H1 (cell line): ENCODE data around the gene FAN1. TPM values are rescaled to one million over a fixed set of nuclear protein-coding genes. Genes with fewer than 3 reads are reported as not detected.

Experiments
- CTCF ChIA-PET: fragments of 300-600 bp; sonication (Branson Sonifier 250); formaldehyde crosslinking; loops from one replicate; lab custom pipeline; 2021; ENCODE audit not compliant: partially characterized antibody; lab: Charles Lee
- POLR2A ChIA-PET: fragments of 300-600 bp; sonication (Branson Sonifier 250); formaldehyde crosslinking; loops from one replicate; lab custom pipeline; 2021; ENCODE audit warnings: inconsistent platforms; ENCODE audit not compliant: partially characterized antibody; lab: Charles Lee
- DNase-seq, 2 experiments: peaks; one replicate each; pipeline versions ENCODE4 v3.0.0 to v3.0.0-alpha.2; 2010 to 2022; ENCODE audit warnings: low spot score in 2 of 2, low read depth in 1 of 2, mixed read lengths in 1 of 2
- FAIRE-seq: peaks from 2 replicates; lab custom pipeline; 2011; peaks lifted over from hg19 to GRCh38; lab: Jason Lieb, UNC
- H2AFZ ChIP-seq: 2 replicates; pipeline ENCODE4 v1.8.1; 2012; ENCODE audit warnings: low read length, inconsistent platforms
- H2AK5ac ChIP-seq: 2 replicates; pipeline ENCODE4 v1.6.1; 2013; ENCODE audit warnings: low read depth, low read length
- H2BK120ac ChIP-seq: replicated peaks from 2 replicates; pipeline ENCODE3; 2013; ENCODE audit warnings: low read depth, low read length, inconsistent platforms
- H2BK12ac ChIP-seq: 2 replicates; pipeline ENCODE4 v1.6.1; 2013; ENCODE audit warnings: low read depth, low read length
- H2BK15ac ChIP-seq: 2 replicates; pipeline ENCODE4 v1.6.1; 2013; ENCODE audit warnings: low read length
- H2BK20ac ChIP-seq: 2 replicates; pipeline ENCODE4 v1.6.1; 2013; ENCODE audit warnings: low read length
- H2BK5ac ChIP-seq: 2 replicates; pipeline ENCODE4 v1.6.1; 2013; ENCODE audit warnings: low read depth, low read length
- H3K14ac ChIP-seq: 2 replicates; pipeline ENCODE4 v1.6.1; 2013; ENCODE audit warnings: inconsistent platforms; ENCODE audit not compliant: insufficient read length
- H3K18ac ChIP-seq: 2 replicates; pipeline ENCODE4 v1.6.1; 2013; ENCODE audit warnings: low read length; ENCODE audit errors: extremely low read depth
- H3K23ac ChIP-seq: 2 replicates; pipeline ENCODE4 v1.6.1; 2013; ENCODE audit warnings: inconsistent platforms; ENCODE audit not compliant: insufficient read length
- H3K23me2 ChIP-seq: 2 replicates; pipeline ENCODE4 v1.6.1; 2013; ENCODE audit warnings: low read depth, low read length
- H3K27ac ChIP-seq: 2 replicates; pipeline ENCODE4 v1.6.1; 2011; ENCODE audit warnings: low read depth, low read length, inconsistent platforms
- H3K27me3 ChIP-seq, 4 experiments: replicated peaks in 1 of 4; 1 replicate in 1 of 4; 2 replicates in 3 of 4; pipeline versions ENCODE4 v1.6.1 to v1.8.1; 2011 to 2013; ENCODE audit warnings: low read length in 3 of 4, mild to moderate bottlenecking in 3 of 4, inconsistent platforms in 2 of 4, mixed read lengths in 2 of 4, moderate library complexity in 1 of 4; ENCODE audit not compliant: control insufficient read depth in 3 of 4, insufficient read depth in 3 of 4; ENCODE audit errors: extremely low read depth in 1 of 4
- H3K36me3 ChIP-seq, 4 experiments: 2 replicates each; pipeline versions ENCODE4 v1.6.1 to v1.8.1; 2011 to 2013; ENCODE audit warnings: mild to moderate bottlenecking in 4 of 4, low read length in 3 of 4, moderate library complexity in 2 of 4, control low read depth in 1 of 4, inconsistent platforms in 1 of 4; ENCODE audit not compliant: insufficient read depth in 4 of 4, control insufficient read depth in 2 of 4
- H3K4ac ChIP-seq: replicated peaks from 2 replicates; pipeline ENCODE3; 2013; ENCODE audit warnings: low read length, low read depth, mixed read lengths, inconsistent platforms; ENCODE audit not compliant: insufficient read length
- H3K4me1 ChIP-seq, 4 experiments: replicated peaks in 1 of 4; 1 replicate in 1 of 4; 2 replicates in 3 of 4; pipeline versions ENCODE4 v1.6.1 to v1.8.1; 2011 to 2013; ENCODE audit warnings: low read length in 3 of 4, inconsistent platforms in 2 of 4, mixed read lengths in 1 of 4; ENCODE audit not compliant: insufficient read depth in 4 of 4, control insufficient read depth in 3 of 4
- H3K4me2 ChIP-seq, 2 experiments: 2 replicates each; pipeline versions ENCODE4 v1.6.1 to v1.8.1; 2011 to 2013; ENCODE audit warnings: low read depth in 2 of 2, low read length in 2 of 2, control low read depth in 1 of 2, inconsistent platforms in 1 of 2, mild to moderate bottlenecking in 1 of 2; ENCODE audit not compliant: insufficient read depth in 1 of 2
- H3K4me3 ChIP-seq, 4 experiments: fragments of 200-600, 300-600 bp in 1 of 4; sonication (generic), shearing (Covaris generic), sonication (Bioruptor Twin) in 1 of 4; 2 replicates each; pipeline versions ENCODE4 v1.5.1 to v1.8.1; 2011 to 2016; ENCODE audit warnings: low read length in 4 of 4, low read depth in 3 of 4, control low read depth in 2 of 4, inconsistent platforms in 2 of 4, mild to moderate bottlenecking in 2 of 4, mixed read lengths in 1 of 4, moderate library complexity in 1 of 4; ENCODE audit not compliant: insufficient read depth in 2 of 4; ENCODE audit errors: extremely low read depth in 1 of 4
- H3K56ac ChIP-seq: replicated peaks from 2 replicates; pipeline ENCODE3; 2013; ENCODE audit warnings: low read depth, mild to moderate bottlenecking, mixed read lengths, low read length, inconsistent platforms; ENCODE audit not compliant: insufficient read length
- H3K79me1 ChIP-seq: 2 replicates; pipeline ENCODE4 v1.6.1; 2013; ENCODE audit warnings: low read depth, low read length, control low read depth
- H3K79me2 ChIP-seq, 2 experiments: 2 replicates each; pipeline versions ENCODE4 v1.6.1 to v1.8.1; 2012 to 2013; ENCODE audit warnings: low read length in 2 of 2, mild to moderate bottlenecking in 2 of 2, inconsistent platforms in 1 of 2; ENCODE audit not compliant: insufficient read depth in 2 of 2, control insufficient read depth in 1 of 2
- H3K9ac ChIP-seq, 4 experiments: replicated peaks in 1 of 4; 1 replicate in 1 of 4; 2 replicates in 3 of 4; pipeline versions ENCODE4 v1.6.1 to v1.8.1; 2011 to 2013; ENCODE audit warnings: low read depth in 3 of 4, low read length in 3 of 4, control low read depth in 2 of 4, mild to moderate bottlenecking in 2 of 4, moderate library complexity in 2 of 4, inconsistent platforms in 1 of 4; ENCODE audit errors: extremely low read depth in 1 of 4
- H3K9me3 ChIP-seq, 2 experiments: 2 replicates each; pipeline versions ENCODE4 v1.6.1 to v1.8.1; 2012 to 2013; ENCODE audit warnings: mild to moderate bottlenecking in 2 of 2, moderate library complexity in 2 of 2, control low read depth in 1 of 2, inconsistent platforms in 1 of 2, low read depth in 1 of 2, low read length in 1 of 2, mixed read lengths in 1 of 2; ENCODE audit not compliant: insufficient read depth in 2 of 2
- H4K20me1 ChIP-seq, 2 experiments: replicated peaks in 1 of 2; 2 replicates each; pipeline versions ENCODE3 to v1.8.1; 2011 to 2013; ENCODE audit warnings: inconsistent platforms in 2 of 2, low read length in 2 of 2, mild to moderate bottlenecking in 1 of 2; ENCODE audit not compliant: insufficient read depth in 2 of 2, control insufficient read depth in 1 of 2
- H4K5ac ChIP-seq: 2 replicates; pipeline ENCODE4 v1.6.1; 2013; ENCODE audit warnings: low read length, low read depth, mixed read lengths, inconsistent platforms; ENCODE audit not compliant: insufficient read length
- H4K8ac ChIP-seq: 2 replicates; pipeline ENCODE4 v1.8.0; 2013; ENCODE audit warnings: mild to moderate bottlenecking, moderate library complexity, low read length, inconsistent platforms; ENCODE audit not compliant: insufficient read depth; ENCODE audit errors: extremely low read depth
- H4K91ac ChIP-seq: replicated peaks from 2 replicates; pipeline ENCODE3; 2013; ENCODE audit warnings: low read length, mixed read lengths, inconsistent platforms; ENCODE audit not compliant: insufficient read length
- WGBS, 2 experiments: shearing (Covaris generic) in 1 of 2; methylation state at CpG; one replicate each; pipeline versions ENCODE4 v1.1.6 to v1.1.7; 2013 to 2015; ENCODE audit warnings: low lambda C conversion rate in 2 of 2, mixed read lengths in 2 of 2, inconsistent platforms in 1 of 2, low coverage in 1 of 2, missing lambda C conversion rate in 1 of 2; ENCODE audit not compliant: insufficient replicate concordance in 2 of 2, insufficient coverage in 1 of 2, insufficient read length in 1 of 2; ENCODE audit errors: extremely low coverage in 1 of 2, missing lambda C conversion rate in 1 of 2; 5-methylcytosine and 5-hydroxymethylcytosine counted together
- polyA plus RNA-seq, 7 experiments: library from polyadenylated mRNA; depleted of rRNA in 3 of 7; stranded (reverse) in 5 of 7; unstranded in 2 of 7; fragments of >200 nt in 5 of 7; fragments of 200-250 nt in 2 of 7; gene quantifications; 1 replicate in 5 of 7; 2 replicates in 1 of 7; 4 replicates in 1 of 7; pipeline versions ENCODE4 v1.2.1 to v1.2.3, GENCODE V29; 2011 to 2013; ENCODE audit warnings: missing spikeins in 2 of 7, mixed read lengths in 2 of 7
- total RNA-seq: library from RNA; stranded (reverse); fragmentation: NEBNext Ultra II Directional; extraction: Animal tissue kit (Norgen Biotek cat#: 25700); gene quantifications from 2 replicates; pipeline ENCODE4 v1.2.1, GENCODE V29; 2021

Gene FAN1
- total and polyA plus RNA-seq, 2 of the 8 experiments (the other 6 are each of a cell fraction or from before 2014, with no cell fraction given) = 8.6 to 24.9 TPM

- POLR2A ChIA-PET = interaction anchor here (1.2 kb wide), 1 partner anchor 28 kb away, joined by 4 read pairs; the partner anchor contains the start of gene MTMR10
- H3K23me2 ChIP-seq = no peaks in the 10 kb centered on the region
- WGBS, 2 experiments = 84% methylated on average over 3 of the region's 3 CpGs; no CpG with 5 or more reads in 1 of the 2 experiments
Measured at GRCh38 chr15:30963681-30964080, 60.0 kb downstream of the FAN1 start.

More at GRCh38 chr15:30963681-30964080, 60.0 kb downstream of the FAN1 start:
- Histone ChIP-seq H3K27ac (no peak overlapping the region), H4K8ac (no peak overlapping the region), H3K9me3 (no peaks in the 10 kb centered on the region), H4K91ac (no peak overlapping the region), H3K18ac (no peak overlapping the region), H3K4me1 (no peaks in the 10 kb centered on the region), H3K14ac (no peak overlapping the region), H3K23ac (no peak overlapping the region), H3K56ac (no peak overlapping the region), H3K9ac (no peak overlapping the region), H3K79me1 (no peaks in the 10 kb centered on the region), H2AK5ac (no peak overlapping the region), H3K79me2 (no peaks in the 10 kb centered on the region), H2BK20ac (no peak overlapping the region), H2BK5ac (no peak overlapping the region), H3K4ac (no peak overlapping the region), H4K20me1 (peaks cover 0 to 2% of the 10 kb centered on the region in 2 experiments), H3K4me2 (no peak overlapping the region), H3K4me3 (no peak overlapping the region), H2BK12ac (no peak overlapping the region), H3K27me3 (no peaks in the 10 kb centered on the region), H2BK120ac (no peak overlapping the region), H4K5ac (no peak overlapping the region), H2BK15ac (no peak overlapping the region), H2AFZ (no peak overlapping the region), H3K36me3 (peaks cover 0 to 6% (median under 1%) of the 10 kb centered on the region in 4 experiments; a peak in 3 of 8 replicates)
- FAIRE-seq (no peak), DNase-seq (no peak)
- CTCF ChIA-PET = interaction anchor here (3.4 kb wide), 1 partner anchor 165 kb away, joined by 14 read pairs; no protein-coding TSS in a partner anchor
